ENCODE measurements around the gene KCNK4.
"Not testable (repeated sequence)": the region's sequence is repeated elsewhere in the genome, so short reads cannot be mapped to it uniquely, and the experiment has no call there.

The KCNK4 gene

DNA sequence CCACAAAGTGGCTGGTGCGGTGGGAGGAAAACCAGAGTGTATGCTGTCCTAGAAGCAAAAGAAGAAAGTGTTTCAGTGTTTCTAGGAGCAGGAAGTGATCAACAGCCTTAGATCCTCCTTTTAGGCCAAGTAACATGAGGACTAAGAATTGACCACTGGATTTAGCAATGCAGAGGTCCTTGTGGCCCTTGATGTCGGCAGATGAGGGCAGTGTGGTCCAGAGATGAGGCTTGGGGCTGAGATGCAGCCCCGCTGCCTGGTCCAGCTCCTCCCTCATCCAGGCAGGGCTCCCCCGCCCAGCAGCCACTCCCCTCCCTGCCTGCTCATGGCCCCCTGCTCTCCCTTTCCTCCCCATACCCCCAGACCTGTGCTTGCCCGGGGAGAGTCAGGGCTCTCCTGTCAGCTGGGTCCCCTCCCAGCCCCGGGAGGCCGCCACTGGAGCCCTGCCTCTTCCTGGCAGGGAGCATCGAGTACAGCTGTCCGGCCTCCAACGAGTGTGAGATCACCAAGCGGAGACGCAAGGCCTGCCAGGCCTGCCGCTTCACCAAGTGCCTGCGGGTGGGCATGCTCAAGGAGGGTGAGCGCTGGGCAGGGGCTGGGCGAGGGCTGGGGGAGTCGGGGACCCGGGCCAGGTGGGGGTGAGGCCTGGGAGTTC is 22.5 kb downstream of the KCNK4 start:
- DNase-seq = no peak

DNA sequence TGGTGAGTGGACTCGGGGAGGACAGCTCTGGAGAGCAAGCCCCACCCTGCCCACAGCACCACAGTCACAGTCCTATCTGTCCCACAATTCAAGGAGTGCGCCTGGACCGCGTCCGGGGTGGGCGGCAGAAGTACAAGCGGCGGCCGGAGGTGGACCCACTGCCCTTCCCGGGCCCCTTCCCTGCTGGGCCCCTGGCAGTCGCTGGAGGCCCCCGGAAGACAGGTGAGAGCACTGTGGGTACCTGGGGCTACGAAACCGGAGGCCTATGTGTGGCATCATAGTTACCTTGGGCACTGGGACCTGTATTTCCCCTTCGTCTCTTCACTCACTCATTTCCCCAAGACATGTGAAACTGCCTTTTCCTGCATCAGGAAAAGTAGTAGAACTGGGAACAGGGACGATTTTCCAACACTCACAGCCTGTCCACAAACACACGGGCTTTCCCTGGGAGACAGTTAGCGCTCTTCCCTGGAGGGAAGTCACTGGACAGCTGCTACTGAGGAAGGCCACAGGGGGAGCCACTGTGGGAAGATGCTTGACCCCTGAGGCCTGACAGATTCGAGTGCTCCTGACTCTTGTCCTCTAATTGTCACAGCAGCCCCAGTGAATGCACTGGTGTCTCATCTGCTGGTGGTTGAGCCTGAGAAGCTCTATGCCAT is 23.2 kb downstream of the KCNK4 start:
- DNase-seq = no peak

- DNase-seq = no peak
Measured at GRCh38 chr11:64314805-64315561, 23.9 kb downstream of the KCNK4 start.

DNA sequence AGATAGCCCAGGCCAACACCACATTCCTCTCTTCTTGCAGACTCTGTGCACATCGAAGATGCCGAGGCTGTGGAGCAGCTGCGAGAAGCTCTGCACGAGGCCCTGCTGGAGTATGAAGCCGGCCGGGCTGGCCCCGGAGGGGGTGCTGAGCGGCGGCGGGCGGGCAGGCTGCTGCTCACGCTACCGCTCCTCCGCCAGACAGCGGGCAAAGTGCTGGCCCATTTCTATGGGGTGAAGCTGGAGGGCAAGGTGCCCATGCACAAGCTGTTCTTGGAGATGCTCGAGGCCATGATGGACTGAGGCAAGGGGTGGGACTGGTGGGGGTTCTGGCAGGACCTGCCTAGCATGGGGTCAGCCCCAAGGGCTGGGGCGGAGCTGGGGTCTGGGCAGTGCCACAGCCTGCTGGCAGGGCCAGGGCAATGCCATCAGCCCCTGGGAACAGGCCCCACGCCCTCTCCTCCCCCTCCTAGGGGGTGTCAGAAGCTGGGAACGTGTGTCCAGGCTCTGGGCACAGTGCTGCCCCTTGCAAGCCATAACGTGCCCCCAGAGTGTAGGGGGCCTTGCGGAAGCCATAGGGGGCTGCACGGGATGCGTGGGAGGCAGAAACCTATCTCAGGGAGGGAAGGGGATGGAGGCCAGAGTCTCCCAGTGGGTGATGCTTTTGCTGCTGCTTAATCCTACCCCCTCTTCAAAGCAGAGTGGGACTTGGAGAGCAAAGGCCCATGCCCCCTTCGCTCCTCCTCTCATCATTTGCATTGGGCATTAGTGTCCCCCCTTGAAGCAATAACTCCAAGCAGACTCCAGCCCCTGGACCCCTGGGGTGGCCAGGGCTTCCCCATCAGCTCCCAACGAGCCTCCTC is 24.8 kb downstream of the KCNK4 start:
- DNase-seq = not testable (repeated sequence)

DNA sequence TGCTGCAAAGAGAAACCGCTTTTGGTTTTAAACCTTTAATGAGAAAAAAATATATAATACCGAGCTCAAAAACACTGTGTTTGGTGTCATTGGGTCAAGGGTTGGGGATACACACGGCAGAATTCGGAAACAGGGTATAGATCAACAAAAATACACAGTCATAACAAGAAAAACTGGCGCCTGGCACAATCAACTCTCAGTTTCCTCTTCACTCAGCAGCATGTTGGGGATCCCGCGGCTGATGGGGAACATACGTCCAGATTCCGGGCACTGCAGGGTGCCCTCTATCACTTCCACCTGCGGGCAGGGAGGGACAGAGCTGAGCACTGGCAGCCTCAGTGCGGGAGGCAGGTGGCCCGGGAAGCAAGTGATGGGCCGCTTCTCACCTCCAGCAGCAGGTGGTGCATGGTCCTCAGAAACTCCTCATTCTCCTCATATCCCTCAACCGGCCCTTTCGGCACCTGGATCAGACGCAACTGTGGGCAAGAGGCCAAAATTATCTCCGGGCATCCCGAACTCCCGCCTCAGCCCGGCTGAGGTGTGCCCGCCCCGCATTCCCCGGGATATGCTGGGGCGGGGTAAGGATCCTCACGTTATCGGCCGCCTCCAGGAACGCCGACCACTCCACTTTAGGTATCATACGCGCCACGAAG is 25.7 kb downstream of the KCNK4 start:
- DNase-seq = no peak

DNA sequence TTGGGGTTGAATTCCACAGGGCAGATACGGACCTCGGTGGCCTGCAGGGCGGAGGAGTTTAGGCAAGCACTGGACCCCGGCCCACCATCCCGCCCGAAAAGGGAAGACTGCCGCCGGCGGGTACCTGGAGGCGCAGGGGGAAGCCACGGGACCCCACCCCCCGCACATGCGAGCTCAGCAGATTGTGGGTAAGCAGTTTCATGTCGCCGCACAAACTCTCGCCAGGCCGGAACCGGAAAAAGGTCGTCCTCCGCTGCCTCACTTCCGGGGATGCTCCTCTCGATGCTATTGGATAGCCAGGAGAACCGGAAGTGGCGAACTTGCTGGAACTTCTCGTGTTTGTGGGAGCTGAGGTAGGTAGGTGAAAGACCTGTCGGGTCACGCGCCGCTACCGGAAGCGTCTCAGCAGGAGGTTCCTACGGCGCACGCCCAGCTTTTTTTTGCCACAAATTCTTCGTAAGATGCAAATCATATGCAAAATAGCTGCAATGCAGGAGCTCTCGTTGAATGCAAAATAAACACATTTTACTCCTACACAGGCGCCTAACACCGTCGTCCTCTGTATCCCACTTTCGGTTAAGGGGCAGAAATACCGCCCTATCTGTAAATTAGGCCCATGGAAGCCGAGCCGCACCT is 26.3 kb downstream of the KCNK4 start, which contains the start of gene TRMT112:
Gene TRMT112, minus strand, starts transcription at position 235 of the 636 bp plus-strand sequence. Its CDS starts 33 bp downstream, at position 202.
- DNase-seq = peak; percentile 95

- peak; percentile 79 for DNase-seq
Measured at GRCh38 chr11:64317961-64318765, 27.1 kb downstream of the KCNK4 start, which contains the start of gene PRDX5. Gene PRDX5, plus strand, starts transcription at chr11:64318121. Its CDS starts 95 bp downstream, at chr11:64318216.

DNA sequence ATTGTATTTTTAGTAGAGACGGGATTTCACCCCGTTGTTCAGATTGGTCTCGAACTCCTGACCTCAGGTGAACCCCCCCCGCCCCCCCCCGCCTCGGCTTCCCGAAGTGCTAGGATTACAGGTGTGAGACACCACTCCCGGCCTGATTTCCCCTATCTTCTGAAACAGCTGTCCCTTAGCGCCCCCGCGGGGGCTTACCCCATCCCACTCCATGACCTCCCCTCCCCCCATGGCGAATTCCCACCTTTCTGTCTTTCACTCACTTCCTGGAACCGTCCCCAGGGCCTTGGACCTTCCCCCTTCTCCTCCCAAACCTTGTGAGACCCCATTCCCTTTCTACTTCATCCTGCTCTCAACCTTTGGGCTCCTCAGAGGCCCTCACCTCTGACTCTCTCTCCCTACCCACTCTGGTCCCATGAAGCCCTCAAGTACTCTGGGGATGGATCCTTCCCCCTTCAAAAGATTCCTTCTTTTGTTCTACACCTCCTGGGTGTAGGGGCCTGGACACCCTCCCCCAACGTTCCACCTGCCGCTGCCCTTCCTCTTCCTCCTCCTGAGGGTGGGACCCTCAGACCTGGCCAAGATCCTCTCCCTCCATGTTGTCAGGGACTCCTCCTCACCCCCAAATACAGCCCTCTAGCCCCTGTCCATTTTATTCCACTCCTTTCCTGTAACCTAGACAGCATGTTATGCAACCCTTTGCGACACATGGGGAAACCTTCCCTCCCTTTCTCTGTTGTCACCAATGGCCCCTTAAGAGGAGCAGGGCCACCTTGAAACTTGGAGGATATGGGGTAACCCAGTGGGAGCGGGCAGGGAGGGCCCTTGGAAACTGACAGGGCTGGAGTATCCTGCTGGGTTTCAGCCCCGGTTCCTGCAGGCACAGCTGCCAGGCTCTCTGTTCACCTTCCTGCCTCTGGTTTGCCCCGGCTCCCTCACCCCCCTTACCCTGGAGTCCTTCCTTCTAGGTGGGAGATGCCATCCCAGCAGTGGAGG is 28.0 kb downstream of the KCNK4 start:
- DNase-seq = no peak

DNA sequence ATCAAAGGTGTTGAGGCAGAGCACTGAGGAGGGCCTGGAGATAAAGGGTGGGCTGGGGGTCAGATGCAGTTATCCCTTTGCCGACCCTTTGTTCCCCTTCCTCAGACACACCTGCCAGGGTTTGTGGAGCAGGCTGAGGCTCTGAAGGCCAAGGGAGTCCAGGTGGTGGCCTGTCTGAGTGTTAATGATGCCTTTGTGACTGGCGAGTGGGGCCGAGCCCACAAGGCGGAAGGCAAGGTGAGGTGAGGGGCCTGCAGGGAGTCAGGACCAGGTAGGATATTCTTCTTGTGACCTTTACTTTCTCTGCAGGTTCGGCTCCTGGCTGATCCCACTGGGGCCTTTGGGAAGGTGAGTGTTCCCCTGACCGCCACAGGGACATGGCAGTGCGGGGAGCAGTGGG is 29.5 kb downstream of the KCNK4 start:
- DNase-seq = no peak

- no peak for DNase-seq
Measured at GRCh38 chr11:64321026-64321425, 29.9 kb downstream of the KCNK4 start.

DNA sequence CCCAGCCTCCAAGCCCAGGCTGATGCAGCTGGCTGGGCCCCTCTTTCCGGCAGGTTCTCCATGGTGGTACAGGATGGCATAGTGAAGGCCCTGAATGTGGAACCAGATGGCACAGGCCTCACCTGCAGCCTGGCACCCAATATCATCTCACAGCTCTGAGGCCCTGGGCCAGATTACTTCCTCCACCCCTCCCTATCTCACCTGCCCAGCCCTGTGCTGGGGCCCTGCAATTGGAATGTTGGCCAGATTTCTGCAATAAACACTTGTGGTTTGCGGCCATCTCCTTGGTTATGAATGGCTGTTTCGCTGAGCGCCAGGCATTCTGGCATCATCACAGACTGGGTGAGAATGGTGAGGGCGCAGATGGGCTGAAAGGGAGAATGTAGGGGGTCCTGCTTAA is 30.4 kb downstream of the KCNK4 start:
- DNase-seq = no peak

DNA sequence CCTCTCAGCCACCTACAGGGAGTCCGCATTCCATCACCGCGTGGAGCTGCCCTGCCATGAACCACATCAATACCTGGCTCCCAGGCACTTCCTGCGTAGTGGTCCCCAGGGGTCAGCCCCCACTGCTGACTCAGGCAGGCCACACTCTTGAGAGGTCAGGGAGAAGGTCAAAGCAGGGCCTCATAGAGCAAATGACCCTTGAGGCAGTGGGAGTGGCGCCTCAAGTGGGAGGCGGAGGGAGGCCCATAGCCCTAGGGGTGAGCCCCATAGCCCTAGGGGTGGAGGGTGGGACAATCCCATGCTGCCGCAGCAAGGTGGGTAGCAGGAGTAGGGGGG is 31.8 kb downstream of the KCNK4 start:
- DNase-seq = no peak

DNA sequence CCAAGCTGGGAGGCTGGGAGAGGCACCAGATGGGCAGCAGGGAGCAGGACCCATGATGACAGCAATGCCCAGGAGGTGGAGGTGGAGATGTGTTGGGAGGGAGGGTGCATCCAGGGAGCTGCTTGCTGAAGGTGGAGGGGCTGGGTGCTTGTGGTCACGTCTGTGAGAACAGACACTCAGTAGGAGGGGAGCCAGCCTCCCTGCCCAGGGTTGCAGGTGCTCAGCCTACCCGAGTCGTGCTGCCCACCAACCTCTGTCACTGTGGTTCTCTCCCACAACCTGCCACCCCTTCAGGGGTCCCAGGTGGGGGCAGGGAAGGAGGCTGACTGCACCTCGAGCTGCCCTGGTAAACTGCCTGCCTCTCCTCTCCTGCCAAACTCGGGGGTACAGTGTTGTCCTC is 32.3 kb downstream of the KCNK4 start:
- no peak for DNase-seq

GRCh38 chr11:64323984-64324383 is 32.9 kb downstream of the KCNK4 start:
- DNase-seq = not testable (repeated sequence)

DNA sequence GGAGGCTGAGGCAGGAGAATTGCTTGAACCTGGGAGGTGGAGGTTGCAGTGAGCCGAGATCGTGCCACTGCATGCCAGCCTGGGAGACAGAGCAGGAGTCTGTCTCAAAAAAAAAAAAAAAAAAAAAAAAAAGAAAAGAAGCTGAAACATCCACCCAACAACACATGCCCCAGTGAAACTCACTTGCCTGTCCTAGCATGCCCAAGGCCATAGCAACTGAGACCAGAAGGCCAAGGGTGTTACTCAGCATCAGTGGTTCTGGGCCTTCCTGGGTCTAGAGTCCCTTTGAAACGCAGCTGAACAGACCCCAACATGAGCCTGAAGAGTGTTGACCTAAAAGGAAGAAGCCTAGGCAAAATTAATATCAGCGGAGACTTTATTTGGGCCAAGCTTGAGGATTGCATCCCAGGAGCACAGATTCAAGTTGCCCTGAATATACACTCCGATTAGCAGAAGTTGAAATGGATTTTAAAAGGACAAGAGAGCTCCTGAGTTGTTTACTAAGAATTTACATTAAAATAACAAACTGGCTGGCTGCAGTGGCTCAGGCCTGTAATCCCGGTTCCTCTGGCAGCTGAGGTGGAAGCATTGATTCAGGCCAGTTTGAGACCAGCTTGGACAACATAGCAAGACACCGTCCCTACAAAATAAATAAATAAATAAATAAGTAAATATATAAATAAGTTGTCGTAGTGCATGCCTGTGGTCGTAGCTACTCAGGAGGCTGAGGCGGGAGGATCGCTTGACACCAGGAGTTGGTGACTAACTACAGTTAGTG is 33.8 kb downstream of the KCNK4 start:
- no peak for DNase-seq

DNA sequence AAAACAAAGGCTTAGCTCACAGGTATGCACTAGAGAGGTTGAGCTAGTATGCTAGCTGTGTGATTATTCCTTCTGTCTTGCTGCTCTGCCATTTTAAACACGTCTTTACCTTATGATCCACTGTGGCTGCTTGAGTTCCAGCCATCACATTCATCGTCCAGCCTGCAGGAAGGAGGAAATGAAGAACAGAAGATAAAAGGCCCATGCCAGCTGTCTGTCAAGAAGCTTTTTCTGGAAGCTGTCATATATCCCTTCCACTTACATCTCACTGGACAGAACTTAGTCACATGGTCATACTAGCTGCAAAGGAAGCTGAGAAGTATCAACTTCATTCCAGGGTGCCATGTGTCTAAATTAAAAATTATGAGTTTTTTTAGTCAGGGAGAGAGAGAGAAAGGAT is 36.3 kb downstream of the KCNK4 start:
- DNase-seq = no peak

GRCh38 chr11:64327993-64328392 is 36.9 kb downstream of the KCNK4 start:
- no peak for DNase-seq

- DNase-seq = no peak
Measured at GRCh38 chr11:64330888-64331287, 39.8 kb downstream of the KCNK4 start.
